HG03354 (cell line): ENCODE measurements around the gene MST1.

Experiments
- ATAC-seq: cut with Tn5 transposase; IDR thresholded peaks from one replicate; pipeline ENCODE4 v1.9.1; 2021; ENCODE audit warnings: mild to moderate bottlenecking; ENCODE audit not compliant: unreplicated experiment, poor library complexity, severe bottlenecking

Gene MST1

GRCh38 chr3:49644684-49645083, 44.6 kb downstream of the MST1 start:
- ATAC-seq = no peak

- no peak for ATAC-seq
Measured at GRCh38 chr3:49642708-49643145, 46.5 kb downstream of the MST1 start.

DNA sequence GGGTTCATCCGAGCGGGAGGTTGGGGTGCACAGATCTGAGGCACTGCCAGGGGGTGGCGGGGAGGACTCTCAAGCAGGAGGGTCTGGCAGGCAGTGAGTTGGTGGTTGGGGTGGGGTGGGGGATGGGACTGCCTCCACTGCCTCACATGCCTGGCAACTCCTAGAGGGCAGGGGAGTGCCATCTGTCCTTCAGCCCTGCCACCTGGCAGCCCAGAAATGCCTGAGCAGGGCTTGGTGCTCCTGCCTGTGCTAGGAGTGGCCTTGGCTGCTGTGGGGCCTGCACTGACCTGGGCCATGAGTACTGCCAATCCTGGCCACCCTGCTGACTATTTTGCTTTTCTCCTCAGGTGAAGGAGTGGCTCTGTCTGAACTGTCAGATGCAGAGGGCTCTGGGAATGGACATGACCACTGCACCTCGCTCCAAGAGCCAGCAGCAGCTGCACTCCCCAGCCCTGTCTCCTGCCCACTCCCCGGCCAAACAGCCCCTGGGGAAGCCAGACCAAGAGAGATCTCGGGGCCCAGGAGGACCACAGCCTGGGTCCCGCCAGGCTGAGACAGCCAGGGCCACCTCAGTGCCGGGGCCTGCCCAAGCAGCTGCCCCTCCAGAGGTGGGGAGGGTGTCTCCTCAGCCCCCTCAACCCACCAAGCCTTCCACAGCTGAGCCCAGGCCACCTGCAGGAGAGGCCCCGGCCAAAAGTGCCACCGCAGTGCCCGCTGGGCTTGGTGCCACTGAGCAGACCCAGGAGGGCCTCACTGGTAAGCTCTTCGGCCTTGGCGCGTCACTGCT, 47.2 kb downstream of the MST1 start:
- ATAC-seq = no peak

GRCh38 chr3:49641292-49641691, 48.0 kb downstream of the MST1 start:
- no peak for ATAC-seq

- no peak for ATAC-seq
Measured at GRCh38 chr3:49639551-49639950, 49.7 kb downstream of the MST1 start.

- ATAC-seq = no peak
Measured at GRCh38 chr3:49638445-49638844, 50.8 kb downstream of the MST1 start.

DNA sequence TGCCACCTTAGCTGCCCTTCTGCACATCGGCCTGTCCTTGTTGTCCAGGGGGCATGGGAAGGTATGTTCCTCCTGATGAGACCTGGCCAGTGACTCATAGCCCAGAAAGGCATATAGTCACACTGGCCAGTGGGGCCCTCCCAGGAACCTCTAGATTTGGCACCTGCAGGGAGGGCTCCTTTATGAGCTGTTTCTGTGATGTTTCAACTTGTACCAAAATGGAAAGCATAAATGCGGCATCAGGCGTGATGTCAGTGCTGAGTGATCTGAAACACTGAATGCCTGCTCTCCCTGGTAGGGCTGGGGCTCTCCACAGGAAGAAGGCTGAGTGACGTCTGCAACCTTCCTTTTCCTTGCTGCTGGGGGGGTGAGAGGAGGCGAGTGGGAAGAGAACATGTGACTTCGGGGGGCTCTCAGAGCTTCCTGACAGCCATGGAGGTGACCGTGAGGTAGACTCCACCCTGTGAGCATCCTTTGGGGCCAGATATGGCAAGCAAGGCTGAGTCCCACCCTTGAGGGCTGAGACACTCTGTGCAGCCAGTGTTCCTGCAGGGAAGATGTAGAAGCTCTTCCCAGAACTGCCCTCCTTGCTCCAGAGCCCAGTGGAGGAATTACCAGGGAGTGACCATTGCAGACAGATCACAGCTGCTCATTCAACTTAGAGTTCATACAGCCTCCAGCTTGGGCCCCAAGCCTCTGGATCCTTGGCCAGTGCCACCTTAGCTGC, 52.2 kb downstream of the MST1 start:
- no peak for ATAC-seq

- ATAC-seq = no peak
Measured at GRCh38 chr3:49634736-49635135, 54.5 kb downstream of the MST1 start.
